GM18909 (cell line): ENCODE results near the gene RASIP1.
"Not testable (repeated sequence)": the region's sequence is repeated elsewhere in the genome, so short reads cannot be mapped to it uniquely, and the experiment has no call there.

Experiments
- ATAC-seq: cut with Tn5 transposase; IDR thresholded peaks from one replicate; pipeline ENCODE4 v1.9.1; 2021; ENCODE audit warnings: mild to moderate bottlenecking; ENCODE audit not compliant: unreplicated experiment, poor library complexity

Gene RASIP1

GRCh38 chr19:48713041-48713863 lies 27.2 kb downstream of the RASIP1 start:
- no peak for ATAC-seq

- ATAC-seq = no peak
Observed at GRCh38 chr19:48711106-48711662, 29.2 kb downstream of the RASIP1 start.

- no peak for ATAC-seq
Observed at GRCh38 chr19:48708471-48708870, 31.9 kb downstream of the RASIP1 start.

GRCh38 chr19:48705431-48705830 lies 35.0 kb downstream of the RASIP1 start:
- ATAC-seq = no peak

- ATAC-seq = no peak
Observed at GRCh38 chr19:48703316-48703715, 37.1 kb downstream of the RASIP1 start.

- ATAC-seq = no peak
Observed at GRCh38 chr19:48702701-48703100, 37.7 kb downstream of the RASIP1 start.

- no peak for ATAC-seq
Observed at GRCh38 chr19:48698046-48698445, 42.4 kb downstream of the RASIP1 start.

GRCh38 chr19:48696353-48697010 lies 43.9 kb downstream of the RASIP1 start:
- ATAC-seq = no peak

GRCh38 chr19:48695743-48696352 lies 44.6 kb downstream of the RASIP1 start, which contains the start of gene FUT2:
TSS of gene FUT2 (plus strand) at chr19:48695971. CDS start at chr19:48702957, 6,986 bp downstream.
- no peak for ATAC-seq

- ATAC-seq = not testable (repeated sequence)
Observed at GRCh38 chr19:48693629-48694028, 46.8 kb downstream of the RASIP1 start.

- ATAC-seq = no peak
Observed at GRCh38 chr19:48689449-48689848, 51.0 kb downstream of the RASIP1 start.

- no peak for ATAC-seq
Observed at GRCh38 chr19:48687776-48688175, 52.6 kb downstream of the RASIP1 start.

- ATAC-seq = not testable (repeated sequence)
Observed at GRCh38 chr19:48686637-48687036, 53.8 kb downstream of the RASIP1 start.

GRCh38 chr19:48686088-48686487 lies 54.3 kb downstream of the RASIP1 start:
- ATAC-seq = no peak

GRCh38 chr19:48685583-48685982 lies 54.8 kb downstream of the RASIP1 start:
- no peak for ATAC-seq

GRCh38 chr19:48683349-48683748 lies 57.1 kb downstream of the RASIP1 start:
- ATAC-seq = no peak

- no peak for ATAC-seq
Observed at GRCh38 chr19:48681127-48681470, 59.3 kb downstream of the RASIP1 start.

- no peak for ATAC-seq
Observed at GRCh38 chr19:48680436-48681126, 59.8 kb downstream of the RASIP1 start.

- not testable (repeated sequence) for ATAC-seq
Observed at GRCh38 chr19:48680006-48680405, 60.4 kb downstream of the RASIP1 start.

- ATAC-seq = no peak
Observed at GRCh38 chr19:48678201-48678600, 62.2 kb downstream of the RASIP1 start.
